ENCODE data around the gene ATG7.

ATG7 gene

DNA sequence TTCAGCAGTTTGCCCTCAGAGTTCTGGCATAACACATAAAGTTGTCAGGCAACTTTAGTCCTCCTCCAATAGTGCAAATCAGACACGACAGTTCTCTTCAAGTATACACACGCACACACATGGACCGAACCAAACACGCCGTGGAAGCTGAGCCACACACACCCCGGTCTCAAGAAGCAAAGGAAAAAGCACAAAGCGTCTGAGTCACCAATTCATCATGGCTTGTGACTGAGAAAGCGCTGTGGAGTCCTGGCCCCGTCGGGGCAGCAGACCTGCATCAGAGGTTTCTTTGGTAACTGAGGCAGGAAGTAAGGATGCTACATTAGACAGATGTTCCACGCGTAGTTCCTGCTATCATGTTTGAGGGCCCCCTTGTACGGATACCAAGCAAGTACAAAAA lies 285.8 kb downstream of the ATG7 start:
- Histone ChIP-seq H3K9me3 (ENCODE audit: control extremely low read depth in 1 of 5, control insufficient read depth in 4 of 5, insufficient read depth in 2 of 5, low read depth in 1 of 5, low read length in 4 of 5) (no peaks in the 10 kb centered on the region), H3K27ac (ENCODE audit: insufficient read depth in 1 of 2, low read depth in 1 of 2, low read length in 2 of 2, poor library complexity in 1 of 2, severe bottlenecking in 2 of 2) (no peak overlapping the region), H3K4me3 (ENCODE audit: control insufficient read depth in 1 of 7, extremely low read depth in 1 of 7, insufficient read depth in 4 of 7, low read depth in 2 of 7, low read length in 6 of 7) (no peak overlapping the region), H3K36me3 (ENCODE audit: control insufficient read depth in 4 of 4, insufficient read depth in 4 of 4, low read length in 3 of 4) (peaks cover 6 to 89% (median 56%) of the 10 kb centered on the region in 4 experiments), H3K27me3 (replicated peaks in 2 of 5; ENCODE audit: control insufficient read depth in 4 of 5, insufficient read depth in 5 of 5, low read length in 4 of 5) (no peaks in the 10 kb centered on the region), H3K4me1 (ENCODE audit: control extremely low read depth in 1 of 4, control insufficient read depth in 4 of 4, insufficient read depth in 4 of 4, low read length in 3 of 4) (no peaks in the 10 kb centered on the region)
- ChIA-PET POLR2A (no interaction called here), CTCF (no interaction called here)
- WGBS (ENCODE audit: insufficient coverage): 95% methylated on average over 11 of the region's 13 CpGs
- no peak for DNase-seq

DNA sequence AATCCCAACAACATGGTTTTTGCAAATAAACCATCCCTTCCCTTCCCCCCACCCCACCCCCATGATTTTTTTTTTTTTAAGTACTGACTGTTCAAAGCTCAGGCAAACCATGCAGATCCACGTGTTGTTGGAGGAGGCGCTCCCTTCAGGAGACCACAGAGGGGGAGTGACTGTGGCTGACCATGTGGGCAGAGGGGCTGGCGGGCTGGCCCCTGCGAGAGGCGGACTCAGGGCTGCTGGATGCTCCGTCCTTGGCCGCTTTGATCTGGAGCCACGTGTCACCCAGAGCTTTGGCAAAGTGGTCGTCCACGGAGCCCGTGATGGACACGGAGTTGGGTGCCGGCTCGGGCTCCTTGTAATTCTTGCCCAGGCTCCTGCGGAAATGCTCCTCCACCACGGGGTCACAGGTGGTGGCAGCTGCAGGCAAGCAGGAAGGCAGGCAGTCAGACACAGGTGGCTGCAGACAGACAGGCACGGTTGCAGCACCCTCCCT lies 286.3 kb downstream of the ATG7 start:
- Histone ChIP-seq H3K4me3 (ENCODE audit: control insufficient read depth in 1 of 7, extremely low read depth in 1 of 7, insufficient read depth in 4 of 7, low read depth in 2 of 7, low read length in 6 of 7) (no peak overlapping the region), H3K27ac (ENCODE audit: insufficient read depth in 1 of 2, low read depth in 1 of 2, low read length in 2 of 2, poor library complexity in 1 of 2, severe bottlenecking in 2 of 2) (no peak overlapping the region), H3K36me3 (ENCODE audit: control insufficient read depth in 4 of 4, insufficient read depth in 4 of 4, low read length in 3 of 4) (peaks cover 6 to 93% (median 58%) of the 10 kb centered on the region in 4 experiments), H3K9me3 (ENCODE audit: control extremely low read depth in 1 of 5, control insufficient read depth in 4 of 5, insufficient read depth in 2 of 5, low read depth in 1 of 5, low read length in 4 of 5) (no peaks in the 10 kb centered on the region), H3K4me1 (ENCODE audit: control extremely low read depth in 1 of 4, control insufficient read depth in 4 of 4, insufficient read depth in 4 of 4, low read length in 3 of 4) (no peaks in the 10 kb centered on the region), H3K27me3 (replicated peaks in 2 of 5; ENCODE audit: control insufficient read depth in 4 of 5, insufficient read depth in 5 of 5, low read length in 4 of 5) (no peaks in the 10 kb centered on the region)
- DNase-seq: no peak
- CTCF ChIA-PET: no interaction called here
- WGBS (ENCODE audit: insufficient coverage): 94% methylated on average over 17 of the region's 17 CpGs
- POLR2A ChIA-PET: no interaction called here

DNA sequence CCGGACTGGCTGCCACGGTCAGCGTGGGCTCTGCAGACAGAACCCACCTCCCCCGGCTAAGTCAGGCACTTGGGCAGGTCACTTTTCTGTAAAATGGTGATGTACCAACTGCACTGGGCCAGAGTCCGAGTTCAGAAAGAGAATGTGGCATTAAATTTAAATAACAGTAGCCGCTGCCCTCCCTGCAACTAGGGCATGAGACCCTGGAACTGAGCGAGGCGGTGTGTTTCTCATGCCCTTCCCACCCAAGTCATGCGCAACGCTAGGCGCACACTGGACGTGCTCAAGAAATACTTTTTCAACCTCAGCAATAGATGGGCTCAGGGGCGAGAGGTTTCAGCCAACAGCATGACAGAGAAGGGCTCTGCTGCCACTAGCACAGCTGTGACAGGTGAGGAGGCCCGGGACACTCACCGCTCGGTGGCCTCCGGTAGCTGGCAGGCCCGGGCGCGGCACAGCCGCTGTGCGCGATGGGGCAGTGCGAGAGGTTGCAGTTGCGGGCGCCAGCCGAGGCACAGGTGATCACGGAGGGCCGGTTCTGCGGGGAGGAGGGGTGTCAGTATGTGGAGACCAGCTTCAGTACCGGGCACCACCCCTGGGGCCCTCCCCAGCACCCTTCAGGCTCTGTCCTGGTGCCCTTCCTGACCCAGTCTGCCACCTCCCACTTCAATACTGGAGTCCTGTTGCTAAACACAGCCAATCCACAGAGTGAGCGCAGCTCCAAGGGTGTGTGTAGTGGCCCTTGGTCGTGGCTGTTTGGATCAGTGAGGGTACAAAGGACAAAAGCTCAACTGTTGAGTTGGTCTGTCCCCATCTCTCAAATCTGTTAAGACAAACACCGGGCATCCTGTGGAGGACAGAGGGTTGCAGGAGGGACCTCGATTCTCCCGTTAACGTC lies 287.0 kb downstream of the ATG7 start:
- H3K4me3 ChIP-seq (ENCODE audit: control insufficient read depth in 1 of 7, extremely low read depth in 1 of 7, insufficient read depth in 4 of 7, low read depth in 2 of 7, low read length in 6 of 7): no peak overlapping the region
- DNase-seq: no peak
- 93% methylated on average over 28 of the region's 37 CpGs for WGBS (ENCODE audit: insufficient coverage)
- ChIA-PET CTCF (no interaction called here), POLR2A (interaction anchor here (0.6 kb wide), 1 partner anchor 288 kb away, joined by 3 read pairs; the partner anchor contains the start of gene TAMM41)
- no peak overlapping the region for H3K27ac ChIP-seq (ENCODE audit: insufficient read depth in 1 of 2, low read depth in 1 of 2, low read length in 2 of 2, poor library complexity in 1 of 2, severe bottlenecking in 2 of 2)
- H3K4me1 ChIP-seq (ENCODE audit: control extremely low read depth in 1 of 4, control insufficient read depth in 4 of 4, insufficient read depth in 4 of 4, low read length in 3 of 4): no peaks in the 10 kb centered on the region
- peaks cover 6 to 92% (median 60%) of the 10 kb centered on the region in 4 experiments for H3K36me3 ChIP-seq (ENCODE audit: control insufficient read depth in 4 of 4, insufficient read depth in 4 of 4, low read length in 3 of 4)
- H3K9me3 ChIP-seq (ENCODE audit: control extremely low read depth in 1 of 5, control insufficient read depth in 4 of 5, insufficient read depth in 2 of 5, low read depth in 1 of 5, low read length in 4 of 5): no peaks in the 10 kb centered on the region
- no peaks in the 10 kb centered on the region for H3K27me3 ChIP-seq (replicated peaks in 2 of 5; ENCODE audit: control insufficient read depth in 4 of 5, insufficient read depth in 5 of 5, low read length in 4 of 5)

DNA sequence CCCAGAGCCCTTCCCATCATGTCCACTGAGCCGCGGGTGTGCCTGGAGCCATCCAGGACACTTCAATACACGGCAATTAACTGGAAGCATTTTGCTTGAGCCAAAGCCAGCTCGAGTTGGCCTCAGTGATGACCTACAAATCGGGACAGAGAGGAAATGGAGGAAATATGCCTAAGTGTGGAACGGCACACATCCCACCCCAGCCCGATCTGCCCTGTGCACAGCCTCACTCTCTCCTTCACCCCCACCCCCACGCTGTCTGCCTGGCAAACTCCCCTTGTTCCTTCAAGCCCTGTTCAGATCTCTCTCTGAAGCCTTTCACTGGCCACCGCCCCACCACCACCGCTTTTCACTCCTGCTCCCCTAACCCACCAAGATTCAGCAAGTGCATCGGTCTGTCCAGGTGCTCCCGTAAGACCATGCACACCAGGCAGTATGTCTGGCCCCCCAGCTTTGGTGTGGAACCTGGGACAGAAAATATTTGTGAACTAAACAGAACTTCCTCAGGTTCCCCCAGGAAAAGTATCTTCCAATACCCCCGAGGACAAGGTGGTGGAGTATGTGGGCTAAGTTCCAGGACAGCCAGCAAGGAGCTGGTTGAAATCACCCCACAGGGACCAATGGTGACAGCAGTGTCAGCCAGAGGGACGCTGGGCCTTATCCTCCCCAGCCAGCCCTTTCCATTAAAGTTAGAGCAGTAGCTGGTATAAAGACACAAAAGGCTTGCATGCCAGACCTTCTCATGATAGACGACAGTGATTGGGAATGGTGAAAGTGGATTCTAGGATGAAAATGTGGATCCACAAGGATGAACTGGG lies 287.8 kb downstream of the ATG7 start:
- ChIA-PET POLR2A (interaction anchor here (0.6 kb wide), 1 partner anchor 287 kb away, joined by 3 read pairs; the partner anchor contains the start of gene TAMM41), CTCF (no interaction called here)
- no peaks in the 10 kb centered on the region for H3K27me3 ChIP-seq (replicated peaks in 2 of 5; ENCODE audit: control insufficient read depth in 4 of 5, insufficient read depth in 5 of 5, low read length in 4 of 5)
- no peaks in the 10 kb centered on the region for H3K4me1 ChIP-seq (ENCODE audit: control extremely low read depth in 1 of 4, control insufficient read depth in 4 of 4, insufficient read depth in 4 of 4, low read length in 3 of 4)
- no peak overlapping the region for H3K27ac ChIP-seq (ENCODE audit: insufficient read depth in 1 of 2, low read depth in 1 of 2, low read length in 2 of 2, poor library complexity in 1 of 2, severe bottlenecking in 2 of 2)
- DNase-seq: no peak
- no peak overlapping the region for H3K4me3 ChIP-seq (ENCODE audit: control insufficient read depth in 1 of 7, extremely low read depth in 1 of 7, insufficient read depth in 4 of 7, low read depth in 2 of 7, low read length in 6 of 7)
- H3K36me3 ChIP-seq (ENCODE audit: control insufficient read depth in 4 of 4, insufficient read depth in 4 of 4, low read length in 3 of 4): peaks cover 6 to 90% (median 61%) of the 10 kb centered on the region in 4 experiments
- 96% methylated on average over 11 of the region's 15 CpGs for WGBS (ENCODE audit: insufficient coverage)
- H3K9me3 ChIP-seq (ENCODE audit: control extremely low read depth in 1 of 5, control insufficient read depth in 4 of 5, insufficient read depth in 2 of 5, low read depth in 1 of 5, low read length in 4 of 5): no peaks in the 10 kb centered on the region

DNA sequence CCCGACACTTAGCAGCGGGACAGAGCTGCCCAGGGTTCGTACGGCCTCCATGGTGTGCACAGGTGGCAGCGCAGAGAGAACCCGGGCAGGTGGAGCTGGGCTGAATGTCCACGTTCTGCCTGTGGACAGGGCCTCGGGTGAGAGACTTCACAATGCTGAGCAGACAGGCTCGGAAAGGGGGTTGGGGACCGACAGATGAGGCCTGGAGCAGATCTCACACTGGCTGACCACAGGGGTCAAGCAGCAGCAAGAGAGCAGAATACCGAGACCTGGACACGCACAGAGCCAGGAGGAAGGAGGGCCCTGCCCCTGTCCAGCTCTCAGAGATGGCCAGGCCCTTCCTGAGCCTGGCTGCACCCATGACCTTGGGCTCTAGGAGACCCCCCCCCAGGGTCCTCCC lies 288.5 kb downstream of the ATG7 start:
- no peaks in the 10 kb centered on the region for H3K27me3 ChIP-seq (replicated peaks in 2 of 5; ENCODE audit: control insufficient read depth in 4 of 5, insufficient read depth in 5 of 5, low read length in 4 of 5)
- H3K27ac ChIP-seq (ENCODE audit: insufficient read depth in 1 of 2, low read depth in 1 of 2, low read length in 2 of 2, poor library complexity in 1 of 2, severe bottlenecking in 2 of 2): no peak overlapping the region
- ChIA-PET POLR2A (no interaction called here), CTCF (no interaction called here)
- peaks cover 6 to 89% (median 60%) of the 10 kb centered on the region in 4 experiments for H3K36me3 ChIP-seq (ENCODE audit: control insufficient read depth in 4 of 4, insufficient read depth in 4 of 4, low read length in 3 of 4)
- no peaks in the 10 kb centered on the region for H3K9me3 ChIP-seq (ENCODE audit: control extremely low read depth in 1 of 5, control insufficient read depth in 4 of 5, insufficient read depth in 2 of 5, low read depth in 1 of 5, low read length in 4 of 5)
- no peak overlapping the region for H3K4me3 ChIP-seq (ENCODE audit: control insufficient read depth in 1 of 7, extremely low read depth in 1 of 7, insufficient read depth in 4 of 7, low read depth in 2 of 7, low read length in 6 of 7)
- 96% methylated on average over 12 of the region's 12 CpGs for WGBS (ENCODE audit: insufficient coverage)
- DNase-seq: no peak
- no peaks in the 10 kb centered on the region for H3K4me1 ChIP-seq (ENCODE audit: control extremely low read depth in 1 of 4, control insufficient read depth in 4 of 4, insufficient read depth in 4 of 4, low read length in 3 of 4)

DNA sequence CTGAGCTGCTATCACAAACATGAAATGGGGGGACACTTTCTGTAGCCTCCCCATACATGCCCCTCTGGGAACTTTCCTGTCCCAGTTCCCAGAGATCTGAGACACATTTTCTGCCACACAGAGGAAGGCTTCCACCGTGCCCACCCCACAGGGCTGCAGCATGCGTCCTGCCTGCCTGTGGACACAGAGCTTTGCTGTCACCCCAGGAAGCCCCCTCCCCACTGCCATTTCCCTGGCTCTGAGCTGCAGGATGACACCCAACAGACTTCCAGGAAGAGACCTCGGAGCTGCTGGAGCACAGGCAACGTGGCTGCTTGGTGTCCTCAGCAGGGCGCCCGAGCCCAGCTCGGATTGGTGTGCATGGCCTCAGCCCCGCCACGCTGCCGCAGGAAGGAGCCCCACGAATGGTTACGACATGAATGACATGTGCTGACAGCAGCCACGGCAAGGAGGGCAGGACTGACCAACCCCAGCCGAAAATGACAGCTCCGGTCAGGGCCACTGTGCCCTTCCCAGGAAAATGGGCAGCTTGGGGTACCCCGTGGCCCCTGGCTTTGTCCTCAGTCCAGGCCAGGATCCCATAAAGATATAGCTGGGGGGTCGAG lies 290.2 kb downstream of the ATG7 start:
- no peak overlapping the region for H3K27ac ChIP-seq (ENCODE audit: insufficient read depth in 1 of 2, low read depth in 1 of 2, low read length in 2 of 2, poor library complexity in 1 of 2, severe bottlenecking in 2 of 2)
- H3K36me3 ChIP-seq (ENCODE audit: control insufficient read depth in 4 of 4, insufficient read depth in 4 of 4, low read length in 3 of 4): peaks cover 6 to 87% (median 61%) of the 10 kb centered on the region in 4 experiments
- no peaks in the 10 kb centered on the region for H3K27me3 ChIP-seq (replicated peaks in 2 of 5; ENCODE audit: control insufficient read depth in 4 of 5, insufficient read depth in 5 of 5, low read length in 4 of 5)
- H3K9me3 ChIP-seq (ENCODE audit: control extremely low read depth in 1 of 5, control insufficient read depth in 4 of 5, insufficient read depth in 2 of 5, low read depth in 1 of 5, low read length in 4 of 5): no peaks in the 10 kb centered on the region
- ChIA-PET CTCF (interaction anchor here (1.5 kb wide), 1 partner anchor 11 kb away, joined by 3 read pairs; no protein-coding TSS in a partner anchor), POLR2A (no interaction called here)
- WGBS (ENCODE audit: insufficient coverage): 93% methylated on average over 17 of the region's 17 CpGs
- no peak overlapping the region for H3K4me3 ChIP-seq (ENCODE audit: control insufficient read depth in 1 of 7, extremely low read depth in 1 of 7, insufficient read depth in 4 of 7, low read depth in 2 of 7, low read length in 6 of 7)
- DNase-seq: no peak
- no peaks in the 10 kb centered on the region for H3K4me1 ChIP-seq (ENCODE audit: control extremely low read depth in 1 of 4, control insufficient read depth in 4 of 4, insufficient read depth in 4 of 4, low read length in 3 of 4)
